GM12801 (cell line): ENCODE measurements around the gene CDK14.

Source experiments
- TF ChIP-seq, protein P1 (sequence below): IDR thresholded peaks from one replicate; pipeline ENCODE4 v1.5.1; 2011; ENCODE audit warnings: control low read depth; ENCODE audit not compliant: insufficient read length; ENCODE audit errors: extremely low read depth

The CDK14 gene

DNA sequence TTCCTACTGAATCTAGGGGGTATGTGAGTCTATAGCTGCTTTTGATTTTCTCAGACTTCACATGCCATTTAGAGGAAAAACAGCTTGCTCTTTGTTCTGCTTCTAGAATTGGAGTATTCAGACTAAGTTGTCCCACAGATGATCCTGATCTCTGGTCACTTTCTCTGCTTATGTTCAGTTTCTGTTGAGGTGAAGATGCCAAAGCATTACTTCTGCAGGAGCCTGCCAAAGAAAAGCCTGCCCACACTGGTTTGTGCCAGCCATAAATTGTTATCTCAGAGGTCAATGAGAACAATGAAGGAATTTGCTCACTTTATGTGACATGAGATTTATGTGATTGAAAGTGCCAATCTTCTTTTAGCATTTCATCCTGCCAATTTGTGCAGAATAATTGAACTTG is 163.6 kb downstream of the CDK14 start:
- TF ChIP-seq, protein P1, sequence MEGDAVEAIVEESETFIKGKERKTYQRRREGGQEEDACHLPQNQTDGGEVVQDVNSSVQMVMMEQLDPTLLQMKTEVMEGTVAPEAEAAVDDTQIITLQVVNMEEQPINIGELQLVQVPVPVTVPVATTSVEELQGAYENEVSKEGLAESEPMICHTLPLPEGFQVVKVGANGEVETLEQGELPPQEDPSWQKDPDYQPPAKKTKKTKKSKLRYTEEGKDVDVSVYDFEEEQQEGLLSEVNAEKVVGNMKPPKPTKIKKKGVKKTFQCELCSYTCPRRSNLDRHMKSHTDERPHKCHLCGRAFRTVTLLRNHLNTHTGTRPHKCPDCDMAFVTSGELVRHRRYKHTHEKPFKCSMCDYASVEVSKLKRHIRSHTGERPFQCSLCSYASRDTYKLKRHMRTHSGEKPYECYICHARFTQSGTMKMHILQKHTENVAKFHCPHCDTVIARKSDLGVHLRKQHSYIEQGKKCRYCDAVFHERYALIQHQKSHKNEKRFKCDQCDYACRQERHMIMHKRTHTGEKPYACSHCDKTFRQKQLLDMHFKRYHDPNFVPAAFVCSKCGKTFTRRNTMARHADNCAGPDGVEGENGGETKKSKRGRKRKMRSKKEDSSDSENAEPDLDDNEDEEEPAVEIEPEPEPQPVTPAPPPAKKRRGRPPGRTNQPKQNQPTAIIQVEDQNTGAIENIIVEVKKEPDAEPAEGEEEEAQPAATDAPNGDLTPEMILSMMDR = no peak

- TF ChIP-seq, protein P1 = no peak
These were observed 164.8 kb downstream of the CDK14 start for GRCh38 chr7:90760892-90761291.

DNA sequence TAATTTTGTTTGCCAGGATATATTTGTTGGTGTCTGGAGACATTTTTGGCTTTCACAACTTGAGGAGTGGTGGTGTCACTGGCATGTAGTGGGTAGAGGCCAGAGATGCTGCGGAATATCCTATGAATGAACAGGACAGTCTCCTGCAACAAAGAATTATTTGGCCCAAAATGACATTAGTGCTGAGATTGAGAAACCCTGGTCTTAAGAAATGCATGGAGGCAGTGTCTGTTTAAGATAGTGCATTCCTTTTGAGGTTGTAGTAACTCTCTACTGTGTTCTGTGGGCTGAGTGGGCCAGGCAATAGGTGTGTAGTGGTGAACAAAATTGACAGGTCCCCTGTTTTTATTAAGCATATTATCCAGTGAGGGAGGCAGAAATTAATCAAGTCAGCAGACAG is 165.5 kb downstream of the CDK14 start:
- TF ChIP-seq, protein P1 = no peak

GRCh38 chr7:90763108-90763507 is 167.0 kb downstream of the CDK14 start:
- TF ChIP-seq, protein P1 = no peak

DNA sequence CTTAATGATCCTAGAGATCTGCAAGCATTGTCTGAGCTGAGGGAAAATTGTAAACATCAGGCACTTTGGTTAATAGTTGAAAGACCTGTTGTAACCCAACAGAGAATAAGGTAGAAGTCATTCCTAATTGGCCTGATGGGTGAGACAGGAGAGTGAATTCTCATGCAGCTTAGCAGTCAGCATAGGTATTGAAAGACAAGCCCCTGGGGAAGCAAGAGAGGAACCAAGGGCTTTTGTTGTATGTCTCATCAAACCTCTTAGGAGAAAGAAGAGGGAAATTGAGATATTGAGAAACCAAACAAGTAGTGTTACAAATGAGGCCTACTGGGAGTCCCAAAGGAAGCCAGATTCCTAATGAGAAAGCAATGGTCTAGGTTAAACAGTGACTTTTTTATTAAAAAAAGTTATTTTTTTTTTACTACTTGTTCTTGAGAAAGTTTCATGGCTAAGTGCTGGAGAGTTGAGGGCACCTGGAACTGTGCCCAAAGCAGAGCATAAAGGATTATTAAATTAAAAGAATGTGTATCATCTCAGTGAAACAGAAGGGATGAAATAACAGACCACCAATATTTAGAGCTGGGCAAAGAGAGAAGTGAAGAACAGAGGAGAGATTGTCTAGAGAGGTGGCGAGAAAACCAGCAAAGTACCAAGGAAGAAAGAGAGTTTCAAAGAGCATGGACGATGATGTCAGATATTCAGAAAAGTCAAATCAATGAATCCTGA is 168.9 kb downstream of the CDK14 start:
- TF ChIP-seq, protein P1 = no peak

DNA sequence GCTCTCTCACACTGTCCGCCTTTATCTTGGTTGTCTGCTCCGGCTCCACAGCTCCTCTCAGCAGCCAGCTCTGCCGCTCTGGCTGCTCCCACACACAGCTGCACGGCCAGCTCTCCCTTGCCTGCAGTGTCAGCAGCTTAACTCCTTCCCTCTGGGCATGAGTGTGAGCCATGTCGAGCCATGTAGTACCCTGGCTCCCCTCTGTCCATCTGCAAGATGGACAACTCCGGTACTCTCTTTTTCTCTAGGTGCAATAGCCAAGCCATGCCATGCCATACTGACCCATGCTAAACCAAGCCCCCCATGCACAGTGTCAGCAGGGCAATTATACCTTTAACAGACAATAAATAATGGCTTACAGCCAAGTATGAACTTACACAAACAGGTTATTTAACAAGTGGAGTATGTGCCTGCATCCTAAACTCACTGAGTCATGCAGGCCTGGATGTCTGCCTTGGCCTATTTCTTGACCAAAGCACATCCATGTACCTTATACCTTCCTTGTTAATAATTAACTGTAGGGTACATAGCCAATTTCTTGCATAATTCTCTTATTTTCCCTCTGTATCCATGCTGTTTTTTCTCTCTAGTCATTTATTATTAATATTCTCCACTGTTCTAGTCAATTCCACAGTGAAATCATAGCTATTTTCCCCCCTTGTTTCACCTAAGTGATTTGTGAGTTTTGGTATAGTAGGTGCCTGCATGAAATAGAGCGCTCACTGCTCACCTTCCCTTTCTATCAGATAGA is 170.9 kb downstream of the CDK14 start:
- TF ChIP-seq, protein P1 = no peak

GRCh38 chr7:90768301-90768700 is 172.2 kb downstream of the CDK14 start:
- TF ChIP-seq, protein P1 = no peak
